ENCODE data around the gene ATP5F1C.

Gene ATP5F1C

DNA sequence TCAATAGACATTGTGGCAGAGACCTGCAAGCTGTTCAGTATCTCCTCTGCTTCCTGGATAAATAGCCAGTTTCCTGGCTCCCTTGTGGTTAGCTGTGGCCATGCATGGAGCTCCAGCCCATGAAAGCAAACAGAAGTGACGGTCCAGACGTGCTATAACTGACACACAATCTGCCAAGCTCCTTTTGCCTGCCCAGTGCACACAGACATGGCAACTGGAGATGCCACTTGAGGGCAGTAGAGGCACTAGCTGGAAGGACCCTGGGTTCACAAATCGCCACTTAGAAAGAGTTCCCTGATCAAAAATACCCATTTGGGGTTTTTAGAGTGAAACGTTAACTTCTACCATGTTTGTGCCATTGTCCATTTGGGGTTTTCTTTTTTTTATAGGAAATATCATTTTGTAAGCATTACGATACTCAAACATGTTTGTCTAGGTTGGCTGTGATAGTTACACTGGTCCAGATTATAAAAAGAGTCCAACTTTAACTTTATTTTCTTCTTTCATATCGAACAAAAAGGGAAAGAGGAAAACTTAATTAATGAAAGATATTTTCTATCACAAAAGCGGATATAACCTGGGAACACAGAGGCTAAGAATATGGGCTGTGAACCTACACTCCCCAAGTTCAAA, 31.5 kb upstream of the ATP5F1C start:
- Histone ChIP-seq H3K4me3 (no peak overlapping the region), H3K27ac (no peak overlapping the region)
- TF ChIP-seq, protein P1, sequence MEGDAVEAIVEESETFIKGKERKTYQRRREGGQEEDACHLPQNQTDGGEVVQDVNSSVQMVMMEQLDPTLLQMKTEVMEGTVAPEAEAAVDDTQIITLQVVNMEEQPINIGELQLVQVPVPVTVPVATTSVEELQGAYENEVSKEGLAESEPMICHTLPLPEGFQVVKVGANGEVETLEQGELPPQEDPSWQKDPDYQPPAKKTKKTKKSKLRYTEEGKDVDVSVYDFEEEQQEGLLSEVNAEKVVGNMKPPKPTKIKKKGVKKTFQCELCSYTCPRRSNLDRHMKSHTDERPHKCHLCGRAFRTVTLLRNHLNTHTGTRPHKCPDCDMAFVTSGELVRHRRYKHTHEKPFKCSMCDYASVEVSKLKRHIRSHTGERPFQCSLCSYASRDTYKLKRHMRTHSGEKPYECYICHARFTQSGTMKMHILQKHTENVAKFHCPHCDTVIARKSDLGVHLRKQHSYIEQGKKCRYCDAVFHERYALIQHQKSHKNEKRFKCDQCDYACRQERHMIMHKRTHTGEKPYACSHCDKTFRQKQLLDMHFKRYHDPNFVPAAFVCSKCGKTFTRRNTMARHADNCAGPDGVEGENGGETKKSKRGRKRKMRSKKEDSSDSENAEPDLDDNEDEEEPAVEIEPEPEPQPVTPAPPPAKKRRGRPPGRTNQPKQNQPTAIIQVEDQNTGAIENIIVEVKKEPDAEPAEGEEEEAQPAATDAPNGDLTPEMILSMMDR (IDR thresholded peaks at IDR 0.05) = no peak
- DNase-seq (ENCODE audit: low spot score) = no peak

- H3K27ac ChIP-seq = no peak overlapping the region
- TF ChIP-seq, protein P1 (IDR thresholded peaks at IDR 0.05) = no peak
- H3K4me3 ChIP-seq = peak overlapping the region; percentile 6
- DNase-seq (ENCODE audit: low spot score) = no peak
These were observed 24.0 kb upstream of the ATP5F1C start for GRCh38 chr10:7763929-7764328.

DNA sequence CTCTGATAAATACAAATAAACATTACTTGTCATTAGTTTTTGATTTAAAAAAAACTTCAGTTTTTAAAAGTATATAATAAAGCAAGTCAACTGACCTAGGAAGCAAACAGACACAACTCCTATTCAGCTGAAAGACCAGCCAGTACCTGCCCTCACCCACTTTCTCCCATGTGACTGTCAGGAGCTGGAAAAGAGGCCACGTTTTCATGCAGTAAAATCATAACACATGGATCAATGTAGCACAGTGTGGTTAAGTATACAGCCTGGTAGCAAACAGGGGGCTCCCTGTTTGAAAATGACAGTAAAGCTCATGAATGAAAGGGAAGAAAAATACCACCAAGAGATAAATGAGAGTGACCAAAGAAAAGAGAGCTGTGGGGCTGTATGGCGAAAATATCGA, 21.7 kb upstream of the ATP5F1C start:
- Histone ChIP-seq H3K4me3 (no peak overlapping the region), H3K27ac (no peak overlapping the region)
- TF ChIP-seq, protein P1 (IDR thresholded peaks at IDR 0.05) = no peak
- DNase-seq (ENCODE audit: low spot score) = no peak

GRCh38 chr10:7767209-7767608, 20.8 kb upstream of the ATP5F1C start:
- H3K4me3 ChIP-seq = no peak overlapping the region
- H3K27ac ChIP-seq = no peak overlapping the region
- TF ChIP-seq, protein P1 (IDR thresholded peaks at IDR 0.05) = no peak
- no peak for DNase-seq (ENCODE audit: low spot score)

DNA sequence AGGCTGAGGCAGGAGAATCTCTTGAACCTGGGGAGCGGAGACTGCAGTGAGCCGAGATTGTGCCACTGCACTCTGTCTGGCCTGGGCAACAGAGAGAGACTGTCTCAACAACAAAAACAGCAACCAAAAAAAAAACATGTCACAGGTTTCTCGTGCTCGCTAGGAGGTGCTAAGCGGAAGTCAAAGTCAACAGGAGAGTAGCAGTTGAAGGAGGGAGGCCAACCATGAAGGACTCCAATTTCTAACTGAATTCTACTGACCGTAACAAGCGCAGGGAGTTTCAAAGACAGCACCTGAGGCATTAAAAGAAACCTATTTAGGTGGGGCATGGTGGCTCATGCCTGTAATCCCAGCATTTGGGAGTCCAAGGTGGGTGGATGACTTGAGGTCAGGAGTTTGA, 19.6 kb upstream of the ATP5F1C start:
- no peak for DNase-seq (ENCODE audit: low spot score)
- TF ChIP-seq, protein P1 (IDR thresholded peaks at IDR 0.05) = no peak
- no peak overlapping the region for H3K27ac ChIP-seq
- H3K4me3 ChIP-seq = no peak overlapping the region

- TF ChIP-seq, protein P1 (IDR thresholded peaks at IDR 0.05) = no peak
- H3K27ac ChIP-seq = no peak overlapping the region
- H3K4me3 ChIP-seq = no peak overlapping the region
- DNase-seq (ENCODE audit: low spot score) = no peak
These were observed 13.9 kb upstream of the ATP5F1C start for GRCh38 chr10:7773845-7774801.

All from coronary artery (tissue), 2 donors.